T-helper 1 cell treated with Interleukin-12 subunit alpha and Interleukin-12 subunit beta and Interleukin-4 antibody, amounts not matched to agents 30 μg/mL and 1 μg/mL, for 36 hours (primary cell): Measurements from ENCODE around the gene LPCAT3.

Experiments
- H3K27ac Mint-ChIP-seq: one replicate; pipeline ENCODE4 v1.8.0; 2021; ENCODE audit warnings: mild to moderate bottlenecking, mixed read lengths
- H3K27me3 Mint-ChIP-seq: one replicate; pipeline ENCODE4 v1.8.0; 2021; ENCODE audit warnings: low read depth, mixed read lengths
- H3K36me3 Mint-ChIP-seq: one replicate; pipeline ENCODE4 v1.8.0; 2021; ENCODE audit warnings: low read depth, mixed read lengths
- H3K4me1 Mint-ChIP-seq: one replicate; pipeline ENCODE4 v1.8.0; 2021; ENCODE audit warnings: low read depth, mixed read lengths
- H3K4me3 Mint-ChIP-seq: one replicate; pipeline ENCODE4 v1.8.0; 2021; ENCODE audit warnings: mild to moderate bottlenecking, moderate library complexity, mixed read lengths
- H3K9me3 Mint-ChIP-seq: one replicate; pipeline ENCODE4 v1.8.0; 2021; ENCODE audit warnings: mixed read lengths

LPCAT3 gene

GRCh38 chr12:6941267-6941666 lies 77.0 kb downstream of the LPCAT3 start:
- Mint-ChIP-seq H3K4me1 (peaks cover 36% of the 10 kb centered on the region), H3K27me3 (no peaks in the 10 kb centered on the region), H3K9me3 (no peaks in the 10 kb centered on the region), H3K27ac (peak overlapping the region; percentile 31), H3K36me3 (peaks cover 10% of the 10 kb centered on the region), H3K4me3 (no peak overlapping the region)

- peaks cover 27% of the 10 kb centered on the region for H3K36me3 Mint-ChIP-seq
- H3K27ac Mint-ChIP-seq = peak overlapping the region; percentile 79
- peak overlapping the region; percentile 51 for H3K4me3 Mint-ChIP-seq
- H3K9me3 Mint-ChIP-seq = no peaks in the 10 kb centered on the region
- H3K27me3 Mint-ChIP-seq = no peaks in the 10 kb centered on the region
- peaks cover 30% of the 10 kb centered on the region for H3K4me1 Mint-ChIP-seq
Measured at GRCh38 chr12:6939191-6939540, 79.1 kb downstream of the LPCAT3 start.

- H3K36me3 Mint-ChIP-seq = peaks cover 32% of the 10 kb centered on the region
Measured at GRCh38 chr12:6938353-6939190, 79.7 kb downstream of the LPCAT3 start.

GRCh38 chr12:6937481-6938352 lies 80.6 kb downstream of the LPCAT3 start:
- peaks cover 31% of the 10 kb centered on the region for H3K4me1 Mint-ChIP-seq

More at GRCh38 chr12:6938353-6939190, 79.7 kb downstream of the LPCAT3 start:
- Mint-ChIP-seq H3K9me3 (no peaks in the 10 kb centered on the region), H3K27ac (no peak overlapping the region), H3K27me3 (no peaks in the 10 kb centered on the region), H3K4me1 (peaks cover 31% of the 10 kb centered on the region), H3K4me3 (peak overlapping the region; percentile 85)

GRCh38 chr12:6936636-6937480 lies 81.4 kb downstream of the LPCAT3 start:
- peaks cover 36% of the 10 kb centered on the region for H3K4me1 Mint-ChIP-seq
- no peaks in the 10 kb centered on the region for H3K27me3 Mint-ChIP-seq
- H3K9me3 Mint-ChIP-seq = no peaks in the 10 kb centered on the region
- H3K36me3 Mint-ChIP-seq = peaks cover 37% of the 10 kb centered on the region
- H3K4me3 Mint-ChIP-seq = peak overlapping the region; percentile 85
- H3K27ac Mint-ChIP-seq = peak overlapping the region; percentile 93

More at GRCh38 chr12:6937481-6938352, 80.6 kb downstream of the LPCAT3 start:
- H3K36me3 Mint-ChIP-seq = peaks cover 36% of the 10 kb centered on the region
- peak overlapping the region; percentile 85 for H3K4me3 Mint-ChIP-seq
- no peaks in the 10 kb centered on the region for H3K27me3 Mint-ChIP-seq
- peak overlapping the region; percentile 93 for H3K27ac Mint-ChIP-seq
- H3K9me3 Mint-ChIP-seq = no peaks in the 10 kb centered on the region

- Mint-ChIP-seq H3K27ac (peak overlapping the region; percentile 93), H3K36me3 (peaks cover 37% of the 10 kb centered on the region), H3K4me1 (peaks cover 36% of the 10 kb centered on the region), H3K4me3 (peak overlapping the region; percentile 85), H3K9me3 (no peaks in the 10 kb centered on the region), H3K27me3 (no peaks in the 10 kb centered on the region)
Measured at GRCh38 chr12:6936194-6936635, 82.1 kb downstream of the LPCAT3 start.

- H3K4me1 Mint-ChIP-seq = peaks cover 41% of the 10 kb centered on the region
Measured at GRCh38 chr12:6935371-6936193, 82.7 kb downstream of the LPCAT3 start.

GRCh38 chr12:6934110-6934509 lies 84.2 kb downstream of the LPCAT3 start:
- Mint-ChIP-seq H3K36me3 (peaks cover 36% of the 10 kb centered on the region), H3K4me3 (no peak overlapping the region), H3K27me3 (no peaks in the 10 kb centered on the region), H3K9me3 (no peaks in the 10 kb centered on the region), H3K4me1 (peaks cover 52% of the 10 kb centered on the region), H3K27ac (peak overlapping the region; percentile 18)

More at GRCh38 chr12:6935371-6936193, 82.7 kb downstream of the LPCAT3 start:
- H3K9me3 Mint-ChIP-seq = no peaks in the 10 kb centered on the region
- H3K4me3 Mint-ChIP-seq = peak overlapping the region; percentile 15
- H3K27ac Mint-ChIP-seq = peak overlapping the region; percentile 93
- H3K36me3 Mint-ChIP-seq = peaks cover 37% of the 10 kb centered on the region
- H3K27me3 Mint-ChIP-seq = no peaks in the 10 kb centered on the region

GRCh38 chr12:6932766-6933165 lies 85.5 kb downstream of the LPCAT3 start:
- H3K4me1 Mint-ChIP-seq = peaks cover 53% of the 10 kb centered on the region
- no peaks in the 10 kb centered on the region for H3K27me3 Mint-ChIP-seq
- H3K4me3 Mint-ChIP-seq = peak overlapping the region; percentile 45
- peaks cover 31% of the 10 kb centered on the region for H3K36me3 Mint-ChIP-seq
- no peaks in the 10 kb centered on the region for H3K9me3 Mint-ChIP-seq
- peak overlapping the region; percentile 85 for H3K27ac Mint-ChIP-seq

GRCh38 chr12:6929466-6930452 lies 88.5 kb downstream of the LPCAT3 start:
- H3K4me1 Mint-ChIP-seq = peaks cover 54% of the 10 kb centered on the region
- H3K27me3 Mint-ChIP-seq = no peaks in the 10 kb centered on the region
- peak overlapping the region; percentile 87 for H3K4me3 Mint-ChIP-seq
- H3K36me3 Mint-ChIP-seq = peaks cover 20% of the 10 kb centered on the region
- peak overlapping the region; percentile 72 for H3K27ac Mint-ChIP-seq
- no peaks in the 10 kb centered on the region for H3K9me3 Mint-ChIP-seq

GRCh38 chr12:6928703-6929407 lies 89.4 kb downstream of the LPCAT3 start:
- Mint-ChIP-seq H3K4me1 (peaks cover 59% of the 10 kb centered on the region), H3K27me3 (no peaks in the 10 kb centered on the region), H3K36me3 (peaks cover 17% of the 10 kb centered on the region), H3K27ac (peak overlapping the region; percentile 72), H3K4me3 (peak overlapping the region; percentile 87), H3K9me3 (no peaks in the 10 kb centered on the region)
